GM19193 (cell line): ENCODE results near the gene LMOD3.

Source experiments
- POLR2A ChIP-seq: IDR thresholded peaks from 4 replicates; pipeline ENCODE4 v1.6.1; 2011; ENCODE audit not compliant: insufficient read depth, insufficient read length; ENCODE audit errors: extremely low read depth

LMOD3 gene

DNA sequence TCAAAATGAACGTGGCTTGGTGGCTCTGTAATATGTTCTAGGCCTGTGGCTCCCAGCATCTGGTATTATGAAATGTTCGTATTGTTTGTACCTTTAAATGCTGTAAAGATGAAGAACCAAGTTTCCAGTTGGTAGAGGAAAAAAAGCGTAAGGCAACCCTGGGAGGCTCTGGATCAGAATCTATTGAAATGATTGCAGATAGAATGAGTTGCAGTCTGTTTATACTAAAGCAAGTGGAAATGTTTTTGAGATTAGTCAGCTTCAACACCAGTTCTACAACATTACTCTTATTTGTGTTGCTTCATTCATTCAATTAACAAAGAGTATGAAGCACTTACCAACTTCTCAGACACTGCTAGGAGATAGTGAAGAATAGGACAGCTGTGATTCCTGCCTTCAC, 32.4 kb downstream of the LMOD3 start:
- no peak for TF ChIP-seq POLR2A

DNA sequence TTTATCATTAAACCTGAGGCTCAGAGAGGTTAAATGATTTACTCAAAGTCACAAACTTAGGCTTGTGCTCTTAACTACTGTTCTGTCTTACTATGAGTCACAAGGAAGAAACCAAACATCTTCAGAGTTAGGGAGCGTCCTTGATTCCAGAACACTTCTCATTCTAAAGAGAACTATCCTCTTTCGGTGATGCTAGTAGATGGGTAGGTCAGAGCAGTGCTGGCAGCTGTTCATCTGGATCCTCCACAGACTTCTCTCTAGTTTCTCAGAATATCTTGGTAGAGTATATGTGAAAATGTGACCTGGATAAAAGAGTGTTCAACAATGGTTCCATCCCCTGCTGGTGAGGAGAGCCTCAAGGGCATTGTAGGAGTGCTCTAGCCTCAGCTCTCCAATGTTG, 34.3 kb downstream of the LMOD3 start:
- TF ChIP-seq POLR2A: no peak

- no peak for TF ChIP-seq POLR2A
Measured at GRCh38 chr3:69087030-69087791, 35.2 kb downstream of the LMOD3 start.

DNA sequence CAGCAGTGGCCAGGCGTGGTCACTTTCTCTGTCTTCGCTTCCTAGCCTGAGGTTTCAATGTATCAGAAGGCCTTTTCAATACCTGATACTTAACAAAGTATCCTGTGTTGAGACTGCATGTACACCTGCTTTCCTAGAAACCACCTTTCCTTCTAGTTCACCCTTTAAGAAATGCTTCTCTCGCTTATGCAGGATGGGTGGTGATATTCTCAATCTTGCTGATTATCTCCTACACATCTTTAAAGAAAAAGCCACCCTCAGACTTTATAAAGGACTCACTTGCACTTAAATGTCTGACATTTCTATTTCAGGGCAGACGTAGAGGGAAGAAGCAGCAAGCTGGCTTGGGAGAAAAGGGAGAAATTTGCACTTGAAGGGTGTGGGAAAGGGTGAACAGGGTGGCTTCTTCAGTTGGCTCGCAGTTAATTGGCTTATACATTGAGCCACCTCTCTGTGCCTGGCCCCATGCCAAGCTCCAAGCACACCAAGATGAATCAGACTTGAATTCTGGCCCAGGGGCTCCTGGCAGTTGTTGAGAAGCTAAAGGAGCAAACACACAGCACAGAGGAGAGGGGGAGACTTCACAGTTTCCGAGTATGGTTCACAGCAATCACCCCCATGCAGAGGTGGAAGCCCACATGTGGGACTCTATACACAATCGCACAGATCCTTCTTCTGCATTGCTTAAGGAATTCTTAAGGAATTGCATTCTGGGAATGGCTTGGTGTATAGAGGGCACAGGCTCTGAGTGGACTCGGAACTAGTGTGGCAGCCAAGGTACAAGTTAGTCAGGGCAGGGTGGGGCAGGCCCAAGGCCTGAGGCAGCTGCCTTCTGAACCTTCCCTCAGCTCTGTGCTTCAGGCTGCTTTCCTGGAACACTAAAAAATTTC, 36.3 kb downstream of the LMOD3 start:
- TF ChIP-seq POLR2A: no peak

DNA sequence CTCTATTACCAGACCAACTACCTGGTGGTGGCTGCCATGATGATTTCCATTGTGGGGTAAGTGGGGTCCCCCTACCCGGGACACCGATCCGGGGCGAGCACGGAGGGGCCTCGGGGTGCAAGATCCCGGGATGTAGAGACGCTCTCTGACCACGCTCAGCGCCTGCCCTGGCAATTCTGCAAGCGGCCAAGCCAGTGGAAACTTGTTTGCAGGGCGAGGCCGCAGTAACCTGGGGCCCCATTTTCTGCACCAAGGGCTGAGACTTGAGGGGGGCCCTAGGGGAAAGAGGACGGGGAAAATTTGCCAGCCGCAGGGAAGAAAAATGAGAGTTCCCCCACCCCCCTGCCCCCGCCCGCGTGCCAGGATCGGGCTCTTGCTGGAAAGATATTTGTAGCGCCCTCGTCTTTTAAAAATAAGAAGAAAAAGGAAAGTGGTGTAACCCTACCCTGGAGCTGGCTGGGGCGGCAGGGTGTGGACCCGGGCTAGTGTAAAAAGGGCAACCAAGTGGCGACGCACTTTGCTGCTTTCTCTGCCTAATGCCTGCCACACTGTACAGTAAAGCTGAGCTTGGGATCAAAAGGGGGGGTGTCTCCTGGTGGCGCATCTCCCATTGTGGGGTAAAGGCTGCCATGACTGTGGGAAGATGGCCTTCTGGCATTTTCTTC, 37.1 kb downstream of the LMOD3 start:
- peak; percentile 24 for TF ChIP-seq POLR2A

DNA sequence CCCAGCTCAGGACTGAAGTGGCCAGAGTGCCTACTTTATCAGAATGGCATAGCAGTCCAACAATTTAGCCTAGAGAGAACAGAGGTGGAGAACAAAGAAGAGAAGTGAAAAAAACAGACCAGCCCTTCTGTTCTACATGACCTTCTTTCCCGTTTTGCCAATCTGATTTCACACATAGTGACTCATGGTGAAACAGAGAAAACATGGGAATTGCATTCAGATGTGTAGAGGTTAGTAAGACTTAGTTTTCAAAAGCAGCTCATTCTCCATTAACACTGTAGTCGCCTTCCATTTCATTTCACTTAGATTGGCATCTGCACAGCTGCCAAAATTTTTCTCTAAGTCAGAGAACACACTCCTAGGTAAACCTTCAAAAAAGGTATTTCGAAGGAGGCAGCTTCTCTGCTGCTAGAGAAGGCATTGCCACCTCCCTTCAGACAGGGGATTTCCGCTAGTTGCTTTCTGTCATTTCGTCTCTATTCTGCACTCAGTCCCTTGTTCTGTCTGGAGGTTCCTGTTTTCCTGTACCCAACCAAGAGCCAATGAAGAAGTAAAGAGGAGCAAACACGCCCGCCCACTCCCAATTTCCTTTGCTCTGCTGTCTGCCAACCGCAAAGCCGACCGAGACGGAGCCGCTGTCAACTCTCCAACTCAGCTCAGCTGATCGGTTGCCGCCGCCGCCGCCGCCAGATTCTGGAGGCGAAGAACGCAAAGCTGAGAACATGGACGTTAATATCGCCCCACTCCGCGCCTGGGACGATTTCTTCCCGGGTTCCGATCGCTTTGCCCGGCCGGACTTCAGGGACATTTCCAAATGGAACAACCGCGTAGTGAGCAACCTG, 37.8 kb downstream of the LMOD3 start, which contains the start of gene ARL6IP5:
Gene ARL6IP5 (plus strand): TSS at position 612 of the 842 bp plus-strand sequence. CDS start 111 bp downstream, at position 723.
- peak; percentile 45 for TF ChIP-seq POLR2A

DNA sequence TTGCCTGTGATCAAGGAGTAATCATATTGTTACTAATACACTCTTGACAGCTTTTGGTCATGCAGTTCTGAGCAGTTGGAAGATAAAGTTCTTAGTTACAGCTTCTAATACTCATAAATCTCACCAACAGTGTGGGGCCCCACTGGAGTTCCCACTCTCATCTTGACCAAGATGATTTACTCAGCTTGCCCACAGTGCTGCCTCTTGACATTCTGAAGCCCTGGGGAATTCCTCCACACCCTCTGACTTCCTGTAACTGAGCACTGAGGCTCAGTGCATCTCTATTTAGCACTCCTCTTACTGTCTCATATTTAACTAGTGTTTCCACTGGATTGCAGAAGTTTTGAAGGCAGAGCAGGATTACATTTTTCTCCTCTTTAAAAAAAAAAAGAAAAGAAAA, 39.6 kb downstream of the LMOD3 start:
- TF ChIP-seq POLR2A: no peak

DNA sequence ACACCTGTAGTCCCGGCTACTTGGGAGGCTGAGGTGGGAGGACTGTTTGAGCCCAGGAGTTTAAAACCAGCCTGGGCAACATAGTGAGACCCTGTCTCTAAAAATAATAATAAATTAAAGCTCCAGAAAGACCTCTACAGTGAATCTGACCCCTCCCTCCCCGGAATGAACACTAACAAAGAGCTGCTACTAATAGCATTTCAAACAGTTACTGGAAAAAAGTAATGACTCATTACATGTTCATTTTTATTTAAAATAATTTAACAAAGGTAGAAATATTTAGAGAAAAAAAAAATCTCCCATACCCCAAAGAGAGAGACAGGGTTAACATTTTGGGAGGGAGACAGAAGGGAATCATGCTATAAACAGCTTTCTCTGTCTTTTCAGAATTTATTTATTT, 40.0 kb downstream of the LMOD3 start:
- TF ChIP-seq POLR2A: no peak

DNA sequence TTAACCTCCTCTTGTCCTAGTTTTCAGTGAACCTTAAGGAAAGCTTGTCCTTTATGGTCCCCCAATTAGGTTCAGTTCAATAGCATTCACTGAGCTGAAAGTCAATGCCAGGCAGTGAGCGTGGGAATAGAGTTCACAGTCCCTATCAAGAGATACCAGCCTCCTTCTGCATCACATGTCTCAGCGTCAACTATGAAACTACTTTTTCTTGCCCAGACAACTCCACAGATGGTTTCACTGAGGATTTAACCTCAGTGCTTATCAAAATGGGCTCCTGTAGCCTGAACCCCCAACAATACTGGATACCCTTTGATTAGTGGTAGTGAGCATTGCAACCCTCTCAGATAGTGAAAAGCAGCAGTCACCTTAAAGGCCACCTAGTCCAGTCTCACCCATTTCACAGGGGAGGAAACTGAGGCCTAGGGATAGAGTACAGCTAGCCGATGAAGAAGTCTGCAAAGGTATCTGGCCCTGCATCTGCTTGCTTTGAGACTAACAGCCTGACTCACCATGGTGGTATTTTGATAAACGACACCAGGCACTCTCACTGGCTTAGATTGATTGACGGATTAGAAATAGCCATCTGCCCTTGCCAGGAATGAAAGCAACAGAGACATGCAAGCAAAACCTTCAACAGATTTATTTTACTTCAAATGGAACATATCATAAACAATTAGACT, 40.7 kb downstream of the LMOD3 start:
- TF ChIP-seq POLR2A: no peak

DNA sequence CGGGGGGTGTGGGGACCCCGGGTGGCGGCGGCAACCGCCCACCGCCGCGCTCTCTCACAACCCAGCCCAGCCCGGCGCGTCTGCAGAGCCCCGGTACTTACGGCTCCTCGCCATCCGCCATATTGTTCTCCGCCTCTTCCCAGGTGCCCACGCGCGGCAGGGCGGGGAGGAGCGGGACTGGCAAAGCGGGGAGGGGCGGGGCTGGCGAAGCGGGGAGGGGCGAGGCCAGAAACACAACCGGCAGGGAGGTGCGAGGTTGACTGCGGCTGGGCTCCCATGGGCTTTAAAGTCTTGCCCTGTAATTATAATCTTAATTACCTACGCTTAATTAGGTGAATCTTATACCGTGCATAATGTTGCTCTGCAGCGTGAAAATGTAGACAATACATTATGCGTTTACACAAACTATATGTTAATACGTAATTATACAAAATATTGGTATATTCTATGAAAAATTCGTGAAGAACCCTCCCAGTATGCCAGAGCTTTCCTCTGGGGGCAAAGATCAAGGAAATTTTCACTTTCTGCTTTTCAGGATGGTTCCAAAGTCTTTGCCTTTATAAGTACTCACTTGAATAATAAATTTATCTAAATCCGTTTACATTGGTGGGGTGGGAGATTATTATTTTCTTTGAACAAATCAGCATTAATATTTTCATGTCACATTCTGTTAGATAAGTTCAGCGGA, 42.0 kb downstream of the LMOD3 start, which contains the start of gene UBA3:
Gene UBA3 (minus strand): TSS at position 133 of the 688 bp plus-strand sequence. CDS start 12 bp downstream, at position 121.
- peak; percentile 83 for TF ChIP-seq POLR2A

DNA sequence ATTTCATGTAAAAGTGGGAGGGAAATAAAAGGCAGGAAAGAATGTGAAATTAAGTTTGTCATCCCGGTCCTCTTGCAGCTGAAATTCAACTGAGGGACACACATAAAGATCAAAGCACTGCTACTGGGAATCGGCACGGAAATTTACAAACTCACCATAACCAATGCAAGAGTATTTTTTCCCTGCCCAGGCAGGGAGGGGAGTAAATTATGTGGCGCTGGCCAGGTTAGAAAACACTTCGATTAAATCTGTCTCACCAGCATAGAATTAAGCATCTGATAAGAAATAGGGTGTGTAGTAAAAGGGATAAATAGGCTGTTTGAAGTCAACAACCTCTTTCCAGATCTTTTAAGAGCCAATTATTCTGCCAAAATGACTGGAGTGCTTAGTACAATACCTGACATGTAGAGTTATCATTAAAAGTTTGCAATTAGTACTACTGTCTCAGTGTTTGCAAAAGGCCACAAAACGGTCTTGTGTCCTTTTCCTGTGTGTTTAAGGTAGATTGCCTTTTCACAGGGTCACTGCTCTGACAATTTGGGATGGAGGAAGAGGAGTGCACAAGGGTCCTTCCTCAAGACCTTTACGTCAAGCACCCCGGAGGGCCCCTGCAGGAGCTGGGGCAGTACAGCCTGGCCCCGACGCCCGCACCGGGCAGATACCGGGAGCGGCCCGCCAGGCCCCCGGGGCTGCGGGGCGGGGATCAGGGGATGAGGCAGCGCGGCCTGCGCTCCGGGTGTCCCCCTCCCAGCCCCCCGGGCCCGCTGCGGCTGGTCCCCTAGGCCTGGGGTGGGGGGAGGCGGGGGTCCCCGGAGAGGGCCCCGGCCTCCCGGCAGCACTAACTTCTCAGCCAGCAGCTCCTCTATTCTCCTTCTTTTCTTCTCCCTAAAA, 42.9 kb downstream of the LMOD3 start:
- TF ChIP-seq POLR2A: no peak

DNA sequence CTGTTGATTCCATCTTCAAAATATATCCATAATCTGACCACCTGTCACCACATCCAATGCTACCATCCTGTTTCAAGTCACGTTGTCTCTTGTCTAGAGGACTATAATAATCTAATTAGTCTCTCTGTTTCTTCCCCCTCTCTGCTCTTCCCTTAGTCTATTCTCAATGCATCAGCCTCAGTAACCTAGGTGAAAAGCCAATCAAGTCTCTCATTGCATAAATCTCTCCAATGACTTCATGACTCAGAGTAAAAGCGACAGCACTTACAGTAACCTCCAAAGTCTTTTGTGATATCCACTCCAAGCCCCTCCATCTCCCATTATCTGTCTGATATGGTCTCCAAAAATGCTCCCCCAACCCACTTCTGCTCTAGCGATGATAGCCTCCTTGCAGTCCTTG, 49.5 kb downstream of the LMOD3 start:
- no peak for TF ChIP-seq POLR2A
